MM.1S (cell line): ENCODE measurements around the gene CAPN9.
"Not testable (repeated sequence)": the region's sequence is repeated elsewhere in the genome, so short reads cannot be mapped to it uniquely, and the experiment has no call there.

Source experiments
- DNase-seq: peaks from one replicate; pipeline ENCODE4 v3.0.0-alpha.2; 2015
- H2AFZ ChIP-seq: fragments of 300-600 bp; sonication (generic); 2 replicates; pipeline ENCODE4 v1.6.0; 2016; ENCODE audit warnings: antibody characterized with exemption, low read length
- H3F3A ChIP-seq: fragments of 300-600 bp; sonication (generic); 2 replicates; pipeline ENCODE4 v1.6.1; 2016; ENCODE audit warnings: mild to moderate bottlenecking, antibody characterized with exemption, low read length, moderate library complexity, mixed read lengths; ENCODE audit not compliant: insufficient read depth
- H3K27ac ChIP-seq: fragments of 300-600 bp; sonication (generic); 2 replicates; pipeline ENCODE4 v1.5.1; 2016; ENCODE audit warnings: mild to moderate bottlenecking, low read length
- H3K27me3 ChIP-seq: fragments of 300-600 bp; sonication (generic); replicated peaks from 2 replicates; pipeline ENCODE4 v1.6.0; 2016; ENCODE audit warnings: low read length; ENCODE audit not compliant: insufficient read depth
- H3K36me3 ChIP-seq: fragments of 300-600 bp; sonication (generic); replicated peaks from 2 replicates; pipeline ENCODE4 v1.6.1; 2016; ENCODE audit warnings: mild to moderate bottlenecking, low read length, mixed read lengths; ENCODE audit not compliant: insufficient read depth
- H3K4me1 ChIP-seq: fragments of 300-600 bp; sonication (generic); 2 replicates; pipeline ENCODE4 v1.6.1; 2016; ENCODE audit warnings: low read length, mixed read lengths
- H3K4me2 ChIP-seq: fragments of 300-600 bp; sonication (generic); 2 replicates; pipeline ENCODE4 v1.6.0; 2016; ENCODE audit warnings: low read depth, low read length
- H3K4me3 ChIP-seq: fragments of 300-600 bp; sonication (generic); 2 replicates; pipeline ENCODE4 v1.5.1; 2016; ENCODE audit warnings: low read length, mixed read lengths
- H3K79me2 ChIP-seq: fragments of 300-600 bp; sonication (generic); 2 replicates; pipeline ENCODE4 v1.6.1; 2016; ENCODE audit warnings: mixed run types, low read length, mixed read lengths
- H3K9ac ChIP-seq: fragments of 300-600 bp; sonication (generic); 2 replicates; pipeline ENCODE4 v1.6.1; 2016; ENCODE audit warnings: low read length, mixed read lengths
- H3K9me2 ChIP-seq: fragments of 300-600 bp; sonication (generic); replicated peaks from 2 replicates; pipeline ENCODE4 v1.6.1; 2016; ENCODE audit warnings: mild to moderate bottlenecking, low read length, mixed read lengths; ENCODE audit not compliant: insufficient read depth
- H3K9me3 ChIP-seq: fragments of 300-600 bp; sonication (generic); replicated peaks from 2 replicates; pipeline ENCODE4 v1.6.1; 2016; ENCODE audit warnings: mild to moderate bottlenecking, low read length, mixed read lengths; ENCODE audit not compliant: insufficient read depth
- H4K20me1 ChIP-seq: fragments of 300-600 bp; sonication (generic); 2 replicates; pipeline ENCODE4 v1.6.1; 2016; ENCODE audit warnings: mild to moderate bottlenecking, low read length, moderate library complexity, mixed read lengths; ENCODE audit not compliant: insufficient read depth
- EZH2 ChIP-seq: fragments of 300-600 bp; sonication (generic); optimal IDR thresholded peaks from 2 replicates; pipeline ENCODE3; 2017; ENCODE audit warnings: low read depth, mild to moderate bottlenecking, antibody characterized with exemption, low read length, mixed read lengths
- EZH2phosphoT487 ChIP-seq: fragments of 300-600 bp; sonication (generic); IDR thresholded peaks from 2 replicates; pipeline ENCODE4 v1.6.1; 2018; ENCODE audit warnings: antibody characterized with exemption, low read length
- TF ChIP-seq, protein P1 (sequence below): fragments of 300-600 bp; sonication (generic); IDR thresholded peaks from 2 replicates; pipeline ENCODE4 v1.5.1; 2016; ENCODE audit warnings: antibody characterized with exemption, low read length, mixed read lengths

The CAPN9 gene, protein sequence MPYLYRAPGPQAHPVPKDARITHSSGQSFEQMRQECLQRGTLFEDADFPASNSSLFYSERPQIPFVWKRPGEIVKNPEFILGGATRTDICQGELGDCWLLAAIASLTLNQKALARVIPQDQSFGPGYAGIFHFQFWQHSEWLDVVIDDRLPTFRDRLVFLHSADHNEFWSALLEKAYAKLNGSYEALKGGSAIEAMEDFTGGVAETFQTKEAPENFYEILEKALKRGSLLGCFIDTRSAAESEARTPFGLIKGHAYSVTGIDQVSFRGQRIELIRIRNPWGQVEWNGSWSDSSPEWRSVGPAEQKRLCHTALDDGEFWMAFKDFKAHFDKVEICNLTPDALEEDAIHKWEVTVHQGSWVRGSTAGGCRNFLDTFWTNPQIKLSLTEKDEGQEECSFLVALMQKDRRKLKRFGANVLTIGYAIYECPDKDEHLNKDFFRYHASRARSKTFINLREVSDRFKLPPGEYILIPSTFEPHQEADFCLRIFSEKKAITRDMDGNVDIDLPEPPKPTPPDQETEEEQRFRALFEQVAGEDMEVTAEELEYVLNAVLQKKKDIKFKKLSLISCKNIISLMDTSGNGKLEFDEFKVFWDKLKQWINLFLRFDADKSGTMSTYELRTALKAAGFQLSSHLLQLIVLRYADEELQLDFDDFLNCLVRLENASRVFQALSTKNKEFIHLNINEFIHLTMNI

DNA sequence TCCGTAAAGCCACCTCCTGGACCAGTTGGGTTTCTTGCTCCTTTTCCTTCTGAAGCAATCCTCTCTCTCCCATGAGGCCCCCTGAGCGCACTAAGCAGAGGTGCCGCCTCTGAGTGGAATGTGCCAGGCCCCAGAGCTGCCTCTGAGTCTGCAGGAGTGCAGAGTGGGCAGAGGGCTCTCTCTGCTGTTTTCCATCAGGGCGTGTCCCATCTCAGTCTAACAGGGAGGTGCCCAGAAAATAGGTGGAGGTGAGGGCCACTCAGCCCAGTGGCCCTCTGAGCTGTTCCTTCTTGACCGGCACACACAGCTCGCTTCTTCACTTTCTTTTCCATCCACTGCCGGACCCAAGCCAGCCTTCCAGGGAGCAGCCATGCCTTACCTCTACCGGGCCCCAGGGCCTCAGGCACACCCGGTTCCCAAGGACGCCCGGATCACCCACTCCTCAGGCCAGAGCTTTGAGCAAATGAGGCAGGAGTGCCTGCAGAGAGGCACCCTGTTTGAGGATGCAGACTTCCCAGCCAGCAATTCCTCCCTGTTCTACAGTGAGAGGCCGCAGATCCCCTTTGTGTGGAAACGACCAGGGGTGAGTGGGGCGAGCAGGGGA lies at the start of gene CAPN9:
TSS of gene CAPN9 (plus strand) at position 262 of the 604 bp plus-strand sequence. CDS start at position 371, 109 bp downstream.
- H3K27ac ChIP-seq, result no peak within 1 kb of the TSS
- no peaks in the 10 kb centered on the region for H4K20me1 ChIP-seq
- DNase-seq, result no peak
- TF ChIP-seq, protein P1, sequence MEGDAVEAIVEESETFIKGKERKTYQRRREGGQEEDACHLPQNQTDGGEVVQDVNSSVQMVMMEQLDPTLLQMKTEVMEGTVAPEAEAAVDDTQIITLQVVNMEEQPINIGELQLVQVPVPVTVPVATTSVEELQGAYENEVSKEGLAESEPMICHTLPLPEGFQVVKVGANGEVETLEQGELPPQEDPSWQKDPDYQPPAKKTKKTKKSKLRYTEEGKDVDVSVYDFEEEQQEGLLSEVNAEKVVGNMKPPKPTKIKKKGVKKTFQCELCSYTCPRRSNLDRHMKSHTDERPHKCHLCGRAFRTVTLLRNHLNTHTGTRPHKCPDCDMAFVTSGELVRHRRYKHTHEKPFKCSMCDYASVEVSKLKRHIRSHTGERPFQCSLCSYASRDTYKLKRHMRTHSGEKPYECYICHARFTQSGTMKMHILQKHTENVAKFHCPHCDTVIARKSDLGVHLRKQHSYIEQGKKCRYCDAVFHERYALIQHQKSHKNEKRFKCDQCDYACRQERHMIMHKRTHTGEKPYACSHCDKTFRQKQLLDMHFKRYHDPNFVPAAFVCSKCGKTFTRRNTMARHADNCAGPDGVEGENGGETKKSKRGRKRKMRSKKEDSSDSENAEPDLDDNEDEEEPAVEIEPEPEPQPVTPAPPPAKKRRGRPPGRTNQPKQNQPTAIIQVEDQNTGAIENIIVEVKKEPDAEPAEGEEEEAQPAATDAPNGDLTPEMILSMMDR, result no peak
- TF ChIP-seq EZH2, result no peak
- no peak for TF ChIP-seq EZH2phosphoT487
- H3K4me1 ChIP-seq, result no peaks in the 10 kb centered on the region
- no peaks in the 10 kb centered on the region for H3K9me2 ChIP-seq
- no peaks in the 10 kb centered on the region for H3K27me3 ChIP-seq
- H3K9me3 ChIP-seq, result no peaks in the 10 kb centered on the region
- no peak within 1 kb of the TSS for H3K4me2 ChIP-seq
- no peak within 1 kb of the TSS for H3K4me3 ChIP-seq
- no peaks in the 10 kb centered on the region for H3F3A ChIP-seq
- no peak within 1 kb of the TSS for H2AFZ ChIP-seq
- no peaks in the 10 kb centered on the region for H3K79me2 ChIP-seq
- H3K36me3 ChIP-seq, result no peaks in the 10 kb centered on the region
- H3K9ac ChIP-seq, result no peak within 1 kb of the TSS

DNA sequence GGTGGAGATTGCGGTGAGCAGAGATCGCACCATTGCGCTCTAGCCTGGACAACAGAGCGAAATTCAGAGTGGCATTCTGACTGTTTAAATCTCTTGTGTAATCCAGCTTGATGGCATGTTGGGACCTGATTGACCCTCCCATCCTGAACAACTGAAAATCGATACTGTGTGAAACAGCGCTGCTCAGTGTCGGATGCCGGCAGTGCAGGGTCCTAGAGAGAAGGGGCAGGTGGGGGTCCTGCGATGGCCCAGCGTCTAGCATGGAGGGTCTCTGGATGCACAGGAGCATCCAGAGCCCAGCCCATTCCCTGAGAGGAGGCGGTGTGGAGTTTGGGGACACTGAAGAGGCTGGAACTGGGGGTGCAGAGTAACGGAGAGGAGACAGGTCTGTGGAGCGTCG lies 49.1 kb upstream of the CAPN9 start:
- H3K4me3 ChIP-seq, result no peak overlapping the region
- H3K4me1 ChIP-seq, result no peaks in the 10 kb centered on the region
- no peak for DNase-seq

GRCh38 chr1:230698964-230699363 lies 48.2 kb upstream of the CAPN9 start:
- H3F3A ChIP-seq, H3K36me3 ChIP-seq, H3K27me3 ChIP-seq, H3K9me3 ChIP-seq, H3K9ac ChIP-seq, H2AFZ ChIP-seq, H3K4me1 ChIP-seq, DNase-seq, H3K27ac ChIP-seq, H4K20me1 ChIP-seq, H3K4me3 ChIP-seq, H3K4me2 ChIP-seq, H3K79me2 ChIP-seq, H3K9me2 ChIP-seq: not testable (repeated sequence)

More for the DNA sequence above, 49.1 kb upstream of the CAPN9 start:
- Histone ChIP-seq H2AFZ (no peak overlapping the region), H4K20me1 (no peaks in the 10 kb centered on the region), H3K9ac (no peak overlapping the region), H3K9me2 (no peaks in the 10 kb centered on the region), H3K79me2 (no peaks in the 10 kb centered on the region), H3K27ac (no peak overlapping the region), H3K4me2 (no peak overlapping the region), H3K36me3 (no peaks in the 10 kb centered on the region), H3K9me3 (no peaks in the 10 kb centered on the region), H3F3A (no peaks in the 10 kb centered on the region), H3K27me3 (no peaks in the 10 kb centered on the region)
- TF ChIP-seq EZH2phosphoT487, result no peak
- TF ChIP-seq EZH2, result no peak
- TF ChIP-seq, protein P1, result no peak
